ENCODE data around the gene SIX3. TPM values are rescaled to one million over a fixed set of nuclear protein-coding genes. Genes with fewer than 3 reads are reported as not detected.

SIX3 gene
- polyA plus RNA-seq (2012; ENCODE audit: low read depth, missing spikeins): 0.17 TPM

GRCh38 chr2:44941551-44942234, at the start of gene SIX3:
Gene SIX3, plus strand, starts transcription at chr2:44941702. Its CDS starts 403 bp downstream, at chr2:44942105.
- FAIRE-seq: peak; percentile 90
- TF ChIP-seq POLR2AphosphoS5 (IDR thresholded peaks at IDR 0.05; ENCODE audit: low read depth, low read length) (no peak), SPI1 (IDR thresholded peaks at IDR 0.05; ENCODE audit: low read depth, low read length) (no peak), POU2F2 (IDR thresholded peaks at IDR 0.05; ENCODE audit: low read depth, low read length) (no peak), POLR2A (IDR thresholded peaks at IDR 0.05; ENCODE audit: low read depth, low read length) (no peak)
- DNase-seq (ENCODE audit: insufficient read length, low spot score): no peak

- FAIRE-seq (no peak), DNase-seq (ENCODE audit: insufficient read length, low spot score) (no peak)
- no peak for TF ChIP-seq POU2F2 (IDR thresholded peaks at IDR 0.05; ENCODE audit: low read depth, low read length)
- no peak for TF ChIP-seq SPI1 (IDR thresholded peaks at IDR 0.05; ENCODE audit: low read depth, low read length)
- TF ChIP-seq POLR2A (IDR thresholded peaks at IDR 0.05; ENCODE audit: low read depth, low read length): no peak
- no peak for TF ChIP-seq TAF1 (IDR thresholded peaks at IDR 0.05; ENCODE audit: low read depth, low read length)
- no peak for TF ChIP-seq POLR2AphosphoS5 (IDR thresholded peaks at IDR 0.05; ENCODE audit: low read depth, low read length)
- no peak for TF ChIP-seq PAX5 (IDR thresholded peaks at IDR 0.05; ENCODE audit: insufficient read depth, low read length, severe bottlenecking)
These were observed 47.4 kb upstream of the SIX3 start for GRCh38 chr2:44894058-44894457.

- FAIRE-seq: no peak
- TF ChIP-seq POLR2AphosphoS5 (IDR thresholded peaks at IDR 0.05; ENCODE audit: low read depth, low read length) (no peak), SPI1 (IDR thresholded peaks at IDR 0.05; ENCODE audit: low read depth, low read length) (no peak), POLR2A (IDR thresholded peaks at IDR 0.05; ENCODE audit: low read depth, low read length) (no peak), POU2F2 (IDR thresholded peaks at IDR 0.05; ENCODE audit: low read depth, low read length) (no peak), TAF1 (IDR thresholded peaks at IDR 0.05; ENCODE audit: low read depth, low read length) (no peak), PAX5 (IDR thresholded peaks at IDR 0.05; ENCODE audit: insufficient read depth, low read length, severe bottlenecking) (no peak)
- no peak for DNase-seq (ENCODE audit: insufficient read length, low spot score)
These were observed 46.4 kb upstream of the SIX3 start for GRCh38 chr2:44895061-44895460.

GRCh38 chr2:44897406-44897805, 44.1 kb upstream of the SIX3 start:
- FAIRE-seq (no peak), DNase-seq (ENCODE audit: insufficient read length, low spot score) (no peak)
- TF ChIP-seq POLR2AphosphoS5 (IDR thresholded peaks at IDR 0.05; ENCODE audit: low read depth, low read length) (no peak), TAF1 (IDR thresholded peaks at IDR 0.05; ENCODE audit: low read depth, low read length) (no peak), POLR2A (IDR thresholded peaks at IDR 0.05; ENCODE audit: low read depth, low read length) (no peak), POU2F2 (IDR thresholded peaks at IDR 0.05; ENCODE audit: low read depth, low read length) (no peak)

GRCh38 chr2:44902217-44903137, 39.0 kb upstream of the SIX3 start:
- DNase-seq (ENCODE audit: insufficient read length, low spot score) (no peak), FAIRE-seq (no peak)
- TF ChIP-seq PAX5 (IDR thresholded peaks at IDR 0.05; ENCODE audit: insufficient read depth, low read length, severe bottlenecking) (no peak), TAF1 (IDR thresholded peaks at IDR 0.05; ENCODE audit: low read depth, low read length) (no peak), POLR2A (IDR thresholded peaks at IDR 0.05; ENCODE audit: low read depth, low read length) (no peak), POU2F2 (IDR thresholded peaks at IDR 0.05; ENCODE audit: low read depth, low read length) (no peak), POLR2AphosphoS5 (IDR thresholded peaks at IDR 0.05; ENCODE audit: low read depth, low read length) (no peak), SPI1 (IDR thresholded peaks at IDR 0.05; ENCODE audit: low read depth, low read length) (no peak)

- FAIRE-seq: no peak
- DNase-seq (ENCODE audit: insufficient read length, low spot score): no peak
- TF ChIP-seq SPI1 (IDR thresholded peaks at IDR 0.05; ENCODE audit: low read depth, low read length) (no peak), POLR2A (IDR thresholded peaks at IDR 0.05; ENCODE audit: low read depth, low read length) (no peak), TAF1 (IDR thresholded peaks at IDR 0.05; ENCODE audit: low read depth, low read length) (no peak), PAX5 (IDR thresholded peaks at IDR 0.05; ENCODE audit: insufficient read depth, low read length, severe bottlenecking) (no peak), POLR2AphosphoS5 (IDR thresholded peaks at IDR 0.05; ENCODE audit: low read depth, low read length) (no peak), POU2F2 (IDR thresholded peaks at IDR 0.05; ENCODE audit: low read depth, low read length) (no peak)
These were observed 36.9 kb upstream of the SIX3 start for GRCh38 chr2:44904578-44904977.

- FAIRE-seq: no peak
- no peak for TF ChIP-seq POU2F2 (IDR thresholded peaks at IDR 0.05; ENCODE audit: low read depth, low read length)
- TF ChIP-seq SPI1 (IDR thresholded peaks at IDR 0.05; ENCODE audit: low read depth, low read length): no peak
- TF ChIP-seq TAF1 (IDR thresholded peaks at IDR 0.05; ENCODE audit: low read depth, low read length): no peak
- no peak for TF ChIP-seq POLR2A (IDR thresholded peaks at IDR 0.05; ENCODE audit: low read depth, low read length)
- no peak for TF ChIP-seq POLR2AphosphoS5 (IDR thresholded peaks at IDR 0.05; ENCODE audit: low read depth, low read length)
- TF ChIP-seq PAX5 (IDR thresholded peaks at IDR 0.05; ENCODE audit: insufficient read depth, low read length, severe bottlenecking): no peak
- no peak for DNase-seq (ENCODE audit: insufficient read length, low spot score)
These were observed 34.5 kb upstream of the SIX3 start for GRCh38 chr2:44906972-44907371.

- no peak for TF ChIP-seq POLR2AphosphoS5 (IDR thresholded peaks at IDR 0.05; ENCODE audit: low read depth, low read length)
- TF ChIP-seq TAF1 (IDR thresholded peaks at IDR 0.05; ENCODE audit: low read depth, low read length): no peak
- no peak for TF ChIP-seq POLR2A (IDR thresholded peaks at IDR 0.05; ENCODE audit: low read depth, low read length)
- no peak for TF ChIP-seq POU2F2 (IDR thresholded peaks at IDR 0.05; ENCODE audit: low read depth, low read length)
- no peak for TF ChIP-seq SPI1 (IDR thresholded peaks at IDR 0.05; ENCODE audit: low read depth, low read length)
- no peak for TF ChIP-seq PAX5 (IDR thresholded peaks at IDR 0.05; ENCODE audit: insufficient read depth, low read length, severe bottlenecking)
- DNase-seq (ENCODE audit: insufficient read length, low spot score): no peak
- FAIRE-seq: no peak
These were observed 31.7 kb upstream of the SIX3 start for GRCh38 chr2:44909831-44910230.

GRCh38 chr2:44912660-44913059, 28.8 kb upstream of the SIX3 start:
- FAIRE-seq (no peak), DNase-seq (ENCODE audit: insufficient read length, low spot score) (no peak)
- no peak for TF ChIP-seq SPI1 (IDR thresholded peaks at IDR 0.05; ENCODE audit: low read depth, low read length)
- TF ChIP-seq TAF1 (IDR thresholded peaks at IDR 0.05; ENCODE audit: low read depth, low read length): no peak
- TF ChIP-seq POLR2AphosphoS5 (IDR thresholded peaks at IDR 0.05; ENCODE audit: low read depth, low read length): no peak
- TF ChIP-seq POU2F2 (IDR thresholded peaks at IDR 0.05; ENCODE audit: low read depth, low read length): no peak
- no peak for TF ChIP-seq PAX5 (IDR thresholded peaks at IDR 0.05; ENCODE audit: insufficient read depth, low read length, severe bottlenecking)
- TF ChIP-seq POLR2A (IDR thresholded peaks at IDR 0.05; ENCODE audit: low read depth, low read length): no peak

Measured in GM12891 (cell line).